GM21515 (cell line): ENCODE measurements around the gene CERS6.
"Not testable (repeated sequence)": the region's sequence is repeated elsewhere in the genome, so short reads cannot be mapped to it uniquely, and the experiment has no call there.

Source experiments
- ATAC-seq: cut with Tn5 transposase; IDR thresholded peaks from one replicate; pipeline ENCODE4 v1.9.1; 2021; ENCODE audit not compliant: unreplicated experiment

Gene CERS6

DNA sequence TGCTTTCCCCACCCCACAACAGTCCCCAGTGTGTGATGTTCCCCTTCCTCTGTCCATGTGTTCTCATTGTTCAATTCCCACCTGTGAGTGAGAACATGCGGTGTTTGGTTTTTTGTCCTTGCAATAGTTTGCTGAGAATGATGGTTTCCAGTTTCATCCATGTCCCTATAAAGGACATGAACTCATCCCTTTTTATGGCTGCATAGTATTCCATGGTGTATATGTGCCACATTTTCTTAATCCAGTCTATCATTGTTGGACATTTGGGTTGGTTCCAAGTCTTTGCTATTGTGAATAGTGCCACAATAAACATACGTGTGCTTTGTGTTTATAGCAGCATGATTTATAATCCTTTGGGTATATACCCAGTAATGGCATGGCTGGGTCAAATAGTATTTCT is 335.1 kb downstream of the CERS6 start:
- not testable (repeated sequence) for ATAC-seq

DNA sequence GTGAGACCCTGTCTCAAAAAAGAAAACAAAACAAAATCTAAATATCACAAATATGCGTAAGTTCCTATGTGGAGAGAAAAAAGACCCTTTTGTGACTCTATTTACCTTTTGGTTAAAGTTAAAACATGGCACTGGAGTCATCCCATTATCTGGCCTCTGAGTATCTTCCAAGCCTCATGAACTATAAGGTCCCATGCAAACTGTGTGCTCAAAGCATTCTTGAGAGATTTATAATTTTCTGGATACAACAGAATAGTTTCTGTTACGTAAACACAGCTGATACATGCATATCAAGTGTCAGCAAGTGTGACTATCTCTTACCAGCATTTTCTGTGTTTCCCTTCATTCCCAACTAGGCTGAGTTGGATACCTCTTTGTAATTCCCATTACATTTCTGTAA is 337.5 kb downstream of the CERS6 start:
- ATAC-seq = no peak

DNA sequence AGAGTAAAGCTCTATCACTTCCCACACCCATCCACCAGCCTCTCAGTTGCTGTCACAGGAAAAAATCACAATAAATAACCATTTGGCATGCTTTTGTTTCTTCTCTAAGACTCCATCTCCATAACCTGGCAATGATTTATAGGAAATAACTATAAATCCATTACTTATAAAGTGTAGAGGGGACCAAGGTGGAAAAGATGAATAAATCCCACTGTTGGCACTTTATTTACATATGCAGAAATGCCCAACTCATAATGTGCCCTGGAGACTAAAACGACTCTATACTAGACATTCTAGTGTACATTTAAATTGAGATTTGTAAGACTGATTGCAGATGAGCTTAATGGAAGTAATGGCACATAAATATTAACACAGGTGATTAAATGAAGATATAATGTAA is 338.9 kb downstream of the CERS6 start:
- ATAC-seq = no peak

DNA sequence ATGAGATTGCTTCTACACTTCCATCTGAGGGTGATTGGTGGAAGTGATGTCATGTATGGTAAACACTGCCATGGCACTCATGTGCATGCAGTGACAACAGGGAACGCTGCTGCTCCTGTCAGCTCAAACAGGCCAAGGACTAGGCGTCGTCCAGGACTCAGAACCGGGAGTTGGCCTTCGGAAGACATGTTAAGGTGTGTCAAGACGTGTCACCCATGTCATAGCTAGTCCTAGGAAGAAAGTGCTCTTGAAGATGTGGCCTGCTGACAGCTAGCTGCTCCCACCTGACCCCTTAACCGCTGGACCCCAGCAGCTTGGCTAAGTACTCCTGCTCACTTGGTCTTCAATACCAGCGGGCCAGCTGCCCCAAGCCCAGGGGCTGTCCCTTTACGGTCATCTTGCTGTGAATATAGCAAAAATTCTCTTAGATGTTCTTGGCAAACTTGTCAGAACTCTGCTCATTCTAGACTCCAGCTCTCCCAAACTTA is 340.1 kb downstream of the CERS6 start:
- ATAC-seq = no peak

DNA sequence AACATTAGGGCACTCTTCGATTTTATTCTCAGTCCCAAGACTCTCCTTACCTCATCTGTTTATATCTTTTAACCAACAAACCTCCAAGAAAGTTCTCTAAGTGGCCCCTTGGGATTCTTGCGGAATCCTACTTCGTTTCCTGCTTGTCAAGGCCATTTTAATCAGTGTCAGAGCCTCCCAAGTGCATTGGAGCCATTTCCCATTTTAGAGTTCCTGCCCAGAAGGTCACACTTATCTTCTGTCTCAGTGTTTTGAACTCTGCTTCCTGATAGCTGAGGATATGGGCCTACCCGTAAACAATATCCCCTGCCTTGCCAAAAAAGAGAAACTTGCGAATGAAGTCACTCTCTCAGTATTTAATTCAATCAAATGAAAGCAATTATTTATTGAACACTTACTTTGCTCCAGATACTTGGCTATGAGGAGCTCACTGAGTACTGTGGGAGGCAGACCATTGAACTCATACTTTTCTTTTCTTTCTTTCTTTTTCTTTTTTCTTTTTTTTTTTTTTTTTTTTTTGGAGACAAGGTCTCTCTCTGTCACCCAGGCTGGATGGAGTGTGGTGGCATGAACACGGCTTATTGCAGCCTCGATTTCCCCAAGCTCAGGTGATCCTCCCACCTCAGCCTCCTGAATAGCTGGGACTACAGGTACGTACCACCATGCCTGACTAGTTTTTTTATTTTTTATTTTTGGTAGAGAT is 340.7 kb downstream of the CERS6 start:
- ATAC-seq = no peak

DNA sequence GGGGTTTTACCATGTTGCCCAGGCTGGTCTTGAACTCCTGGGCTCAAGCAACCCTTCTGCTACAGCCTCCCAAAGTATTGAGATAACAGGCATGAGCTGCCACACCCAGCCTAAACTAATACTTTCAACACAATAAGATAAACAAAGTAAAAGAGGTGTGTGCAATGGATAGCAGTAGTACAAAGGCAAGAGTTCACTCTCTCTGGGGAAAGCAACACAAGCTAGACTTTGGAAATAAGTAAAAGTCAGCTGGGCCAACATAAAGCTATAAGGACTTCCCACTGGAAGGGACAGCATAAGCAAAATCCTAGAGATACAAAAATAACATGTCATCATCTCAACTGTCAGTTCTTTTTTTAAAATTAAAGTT is 341.2 kb downstream of the CERS6 start:
- ATAC-seq = no peak

DNA sequence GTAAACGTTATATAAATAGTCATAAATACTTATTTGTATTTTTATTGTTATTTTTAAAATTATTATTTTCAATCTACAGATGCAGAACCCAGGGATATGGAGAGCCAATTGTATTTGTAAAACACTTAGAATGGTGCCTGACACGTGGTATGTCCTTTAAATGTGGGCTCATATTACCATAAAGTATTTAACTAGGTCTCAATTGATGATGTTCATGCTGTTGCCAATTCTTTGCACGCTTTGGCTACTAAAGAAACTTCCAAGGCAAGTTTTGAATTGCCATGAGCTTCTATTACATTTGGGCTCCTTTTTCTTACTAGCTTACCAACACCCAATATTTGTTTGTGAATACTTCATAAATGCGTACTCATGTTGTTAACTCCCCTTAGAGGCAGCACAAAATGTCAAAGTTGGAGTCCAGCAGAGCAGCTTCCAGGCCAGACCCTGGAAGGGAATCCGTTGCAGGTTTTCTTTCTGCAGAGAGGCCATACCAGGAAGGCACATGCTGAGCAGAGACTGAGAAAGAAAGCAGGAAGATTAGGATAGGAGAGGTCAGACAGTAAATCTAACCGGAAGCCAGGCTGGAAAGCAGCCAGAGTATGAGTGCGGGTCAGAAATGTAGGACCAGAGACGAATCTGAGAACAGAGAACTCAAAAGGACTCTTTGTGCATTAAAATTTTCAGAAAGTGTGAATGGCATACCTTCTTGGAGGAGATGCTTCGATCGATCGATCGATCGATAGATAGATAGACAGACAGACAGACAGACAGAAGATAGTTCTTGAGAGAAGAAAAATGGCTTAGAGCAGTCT is 342.2 kb downstream of the CERS6 start:
- no peak for ATAC-seq

DNA sequence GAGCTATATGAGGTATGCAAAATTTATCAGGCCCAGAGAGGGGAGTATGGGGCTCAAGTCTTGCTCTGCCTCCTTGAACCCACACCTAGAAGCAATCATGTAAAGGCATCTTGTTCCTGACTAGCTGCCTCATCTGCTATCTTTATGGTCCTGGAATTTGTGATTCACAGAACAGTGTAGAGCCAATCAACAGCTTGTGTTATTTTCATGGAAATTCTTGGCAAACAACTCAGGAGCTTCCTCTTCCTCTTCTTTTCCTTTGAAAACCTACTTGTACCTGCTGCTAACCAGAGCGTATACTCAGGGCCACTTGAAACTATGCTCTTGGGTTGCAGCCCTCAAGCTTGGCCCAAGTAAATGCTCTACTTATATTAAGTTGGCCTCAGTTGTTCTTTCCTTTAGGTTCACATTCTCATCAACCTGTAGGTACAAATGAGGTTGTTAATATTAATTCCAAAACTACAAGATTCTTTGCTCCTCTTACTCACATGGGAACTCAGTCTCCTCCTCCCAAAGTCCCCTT is 342.9 kb downstream of the CERS6 start:
- ATAC-seq = no peak

DNA sequence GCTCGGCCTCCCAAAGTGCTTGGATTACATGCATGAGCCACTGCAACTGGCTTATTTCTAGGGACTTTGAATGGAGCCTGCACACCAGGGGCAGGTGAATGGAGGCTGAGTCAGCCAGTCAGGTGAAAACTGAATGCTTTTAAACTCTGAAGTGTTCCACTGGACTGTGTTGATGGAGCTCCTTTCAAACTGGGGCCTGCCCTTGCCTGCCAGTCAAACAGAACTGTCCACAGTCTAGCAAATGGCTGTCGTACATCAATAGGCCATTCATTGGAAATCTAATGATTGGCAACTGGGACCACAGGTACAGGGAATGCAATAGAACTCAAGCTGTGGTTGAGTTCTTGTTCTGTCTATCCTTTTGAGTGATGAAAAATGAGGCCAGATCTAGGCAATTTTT is 345.4 kb downstream of the CERS6 start:
- no peak for ATAC-seq

DNA sequence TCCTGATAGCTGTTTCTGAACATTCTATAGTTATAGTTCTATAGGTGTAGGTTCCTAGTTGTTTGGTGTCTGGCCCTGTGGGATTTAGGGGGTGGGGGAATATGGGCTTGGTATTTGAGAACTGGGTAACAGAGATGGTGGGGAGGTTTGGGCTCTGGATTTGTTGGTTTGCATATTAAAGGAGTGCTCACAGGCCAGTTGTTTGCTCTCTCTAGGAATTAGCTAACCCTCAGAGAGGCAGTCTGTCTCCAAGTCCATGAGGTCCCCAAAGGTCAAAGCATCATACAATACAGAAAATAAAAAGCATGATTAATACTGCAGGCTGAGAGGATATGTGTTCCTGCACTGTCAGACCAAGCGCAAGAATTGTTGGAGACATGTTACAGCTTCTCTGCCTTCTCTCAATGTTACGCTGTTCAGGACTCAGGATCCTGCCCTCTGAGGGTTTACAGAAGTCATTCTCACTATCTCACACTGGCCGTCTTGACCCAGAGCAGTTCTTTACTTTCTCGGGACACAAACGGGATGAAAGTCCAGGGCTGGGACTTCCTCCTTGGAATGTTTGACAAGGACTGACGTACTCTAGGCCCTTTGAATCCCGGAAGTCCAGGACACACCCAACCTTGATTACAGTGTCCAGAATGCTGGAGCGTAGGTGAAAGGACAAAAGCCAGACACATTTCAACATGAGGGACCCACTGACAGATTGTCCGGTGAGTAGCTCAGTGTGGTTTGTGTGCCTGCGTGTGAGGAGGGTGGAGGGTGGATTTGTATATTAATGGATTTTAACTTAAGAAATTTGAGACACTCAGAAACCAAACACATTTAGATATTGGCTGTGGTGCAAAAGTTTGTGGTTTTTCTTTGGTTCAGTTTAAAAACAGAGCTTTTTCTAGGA is 346.1 kb downstream of the CERS6 start, which contains the start of gene NOSTRIN:
Gene NOSTRIN, plus strand, starts transcription at position 677 of the 898 bp plus-strand sequence. Its CDS starts 10 bp downstream, at position 687.
- no peak for ATAC-seq

DNA sequence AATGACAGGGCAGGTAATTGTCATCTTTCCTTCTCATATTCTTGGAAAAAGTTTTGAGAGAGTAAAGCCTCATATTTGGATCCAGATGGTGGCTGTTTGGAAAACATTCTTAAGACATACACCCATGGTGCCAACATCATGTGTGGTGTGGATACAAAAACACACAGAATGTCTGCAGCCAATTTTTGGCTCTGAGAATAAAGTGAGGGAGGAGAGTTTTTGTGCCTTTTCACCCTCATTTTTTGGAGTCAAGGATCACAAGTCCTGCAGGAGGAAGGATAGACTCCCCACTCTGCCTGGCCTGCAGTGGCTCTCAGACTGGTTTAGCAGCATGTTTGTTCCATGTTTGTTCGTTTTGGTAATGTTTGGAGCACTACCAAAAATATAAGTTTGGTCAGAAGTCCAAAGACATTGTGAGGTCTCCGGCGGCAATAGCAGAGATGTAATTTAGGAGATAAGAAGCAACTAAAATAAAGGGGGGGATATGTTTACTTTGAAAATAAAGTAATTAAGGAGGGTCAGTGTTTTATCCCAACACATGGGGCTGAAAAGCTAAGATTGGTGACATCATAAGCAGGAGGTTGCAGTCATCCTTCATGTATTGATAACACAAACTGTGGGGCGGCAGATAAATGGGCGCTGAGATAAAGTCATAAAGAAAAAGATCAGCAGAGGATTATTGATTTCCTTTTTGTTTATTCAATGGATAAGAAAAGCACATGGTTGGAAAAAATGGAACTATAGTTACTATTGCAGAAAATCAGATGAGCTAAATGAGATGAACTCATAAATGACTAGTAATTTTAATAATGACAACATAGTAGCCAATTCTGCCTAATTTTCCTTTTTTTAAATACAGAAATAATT is 347.0 kb downstream of the CERS6 start:
- no peak for ATAC-seq

DNA sequence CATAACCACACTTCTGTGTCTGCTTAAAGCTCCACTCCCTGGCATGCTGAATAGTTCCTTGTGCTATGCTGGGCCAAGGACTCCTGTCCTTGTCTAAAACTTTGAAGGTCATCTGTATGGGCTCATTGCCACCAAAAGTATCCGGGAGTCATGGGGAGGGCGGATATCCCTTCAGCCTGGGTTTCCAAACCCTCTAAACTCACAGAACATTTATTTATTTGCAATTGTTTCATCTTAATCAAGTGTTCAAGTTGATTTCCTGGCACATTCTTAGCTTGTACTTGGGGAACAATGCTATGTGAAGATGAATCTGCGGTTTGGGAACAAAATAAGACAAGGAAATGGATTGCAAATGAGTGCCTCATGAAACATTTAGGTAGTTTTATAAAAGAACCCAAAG is 348.1 kb downstream of the CERS6 start:
- ATAC-seq = no peak

DNA sequence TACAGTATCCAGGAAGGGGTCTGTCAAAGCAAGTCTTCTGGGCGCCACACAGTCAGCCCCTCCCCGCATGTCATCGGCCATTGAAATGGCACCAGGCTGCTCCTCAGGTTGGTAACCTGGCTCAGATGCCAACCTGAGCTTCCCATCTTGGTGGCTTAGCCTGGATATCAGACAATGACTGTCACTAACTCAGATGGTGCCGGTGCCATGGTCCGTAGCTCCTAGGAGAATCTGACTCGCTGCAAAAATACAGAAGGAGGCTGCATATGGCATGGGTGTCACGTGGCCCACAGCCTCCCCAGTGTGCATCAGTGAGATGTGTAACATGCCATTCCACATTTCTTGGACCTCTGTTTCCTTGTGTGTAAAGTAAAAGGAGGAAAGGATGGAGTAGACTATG is 349.5 kb downstream of the CERS6 start:
- ATAC-seq = no peak

DNA sequence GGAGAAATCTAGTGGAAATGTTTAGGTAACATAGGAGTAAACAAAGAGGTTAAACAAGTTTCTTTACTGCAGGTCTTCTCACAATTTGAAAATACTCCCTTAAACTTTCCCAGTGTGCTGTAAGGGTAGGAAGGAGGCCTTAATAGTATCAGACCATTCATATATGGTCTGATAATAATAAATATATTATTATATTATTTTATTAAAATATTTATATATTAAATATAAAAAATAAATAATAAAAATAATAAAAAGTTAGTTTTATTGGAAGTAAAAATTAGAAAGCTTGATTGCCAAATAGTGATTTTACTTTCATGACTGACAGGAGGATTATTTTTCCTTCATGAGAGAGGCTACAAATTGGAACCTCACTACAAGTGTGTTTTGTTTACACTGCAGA is 353.5 kb downstream of the CERS6 start:
- no peak for ATAC-seq

DNA sequence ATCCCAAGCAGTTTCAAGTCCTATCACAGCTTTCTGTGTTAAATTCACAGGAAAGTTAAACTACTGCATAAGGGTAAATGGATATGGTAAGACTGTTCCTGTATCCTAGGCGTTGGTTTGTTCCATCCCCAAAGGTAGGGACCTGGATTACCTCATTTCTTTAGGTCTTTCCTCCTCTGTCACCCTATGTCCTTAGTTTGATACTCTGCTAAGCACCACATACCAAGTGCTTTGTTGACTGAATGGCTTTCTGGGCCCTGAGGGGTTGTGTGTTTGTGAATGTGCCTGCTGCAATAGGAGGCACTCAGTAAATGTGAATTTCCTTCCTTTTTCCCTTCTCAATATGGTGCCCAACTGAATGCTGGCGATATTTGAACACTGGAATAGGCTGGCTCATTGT is 354.2 kb downstream of the CERS6 start:
- ATAC-seq = no peak

DNA sequence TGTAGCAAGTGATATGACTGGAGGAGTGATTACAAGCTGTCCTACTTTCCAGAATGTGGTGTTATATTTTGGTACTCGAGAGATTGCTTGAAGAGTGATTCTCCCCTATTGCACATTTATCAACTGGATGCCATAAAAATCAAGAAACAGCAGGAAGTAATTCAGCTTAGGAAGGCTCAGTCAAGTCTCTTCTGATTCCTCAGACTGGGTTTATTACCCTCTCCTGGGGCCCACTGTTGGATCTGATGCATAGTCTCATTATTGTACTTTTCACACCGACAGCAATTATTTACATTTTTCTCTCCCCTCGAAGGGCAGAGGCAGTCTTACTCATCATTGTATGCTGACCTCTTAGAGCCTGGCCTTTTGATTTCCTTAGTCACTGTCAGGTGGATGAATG is 355.6 kb downstream of the CERS6 start:
- ATAC-seq = no peak

DNA sequence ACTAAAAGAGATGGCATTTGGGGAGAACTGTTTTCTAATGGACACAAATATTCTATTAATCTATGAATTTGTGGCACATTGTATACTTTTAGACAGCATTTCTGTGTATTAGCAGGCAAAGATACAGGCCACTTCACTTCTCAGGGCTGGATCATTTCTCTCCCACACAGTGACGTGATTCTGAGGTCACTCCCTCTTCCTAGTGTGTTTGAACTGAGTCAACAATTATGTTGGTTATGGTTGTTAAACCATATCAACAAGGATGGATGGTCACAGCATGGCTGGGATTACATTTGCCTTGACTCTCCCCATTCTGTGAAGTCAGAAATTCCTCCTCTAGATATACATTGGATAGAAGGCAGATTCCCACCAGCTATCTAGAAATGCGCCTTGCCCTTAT is 358.0 kb downstream of the CERS6 start:
- no peak for ATAC-seq

DNA sequence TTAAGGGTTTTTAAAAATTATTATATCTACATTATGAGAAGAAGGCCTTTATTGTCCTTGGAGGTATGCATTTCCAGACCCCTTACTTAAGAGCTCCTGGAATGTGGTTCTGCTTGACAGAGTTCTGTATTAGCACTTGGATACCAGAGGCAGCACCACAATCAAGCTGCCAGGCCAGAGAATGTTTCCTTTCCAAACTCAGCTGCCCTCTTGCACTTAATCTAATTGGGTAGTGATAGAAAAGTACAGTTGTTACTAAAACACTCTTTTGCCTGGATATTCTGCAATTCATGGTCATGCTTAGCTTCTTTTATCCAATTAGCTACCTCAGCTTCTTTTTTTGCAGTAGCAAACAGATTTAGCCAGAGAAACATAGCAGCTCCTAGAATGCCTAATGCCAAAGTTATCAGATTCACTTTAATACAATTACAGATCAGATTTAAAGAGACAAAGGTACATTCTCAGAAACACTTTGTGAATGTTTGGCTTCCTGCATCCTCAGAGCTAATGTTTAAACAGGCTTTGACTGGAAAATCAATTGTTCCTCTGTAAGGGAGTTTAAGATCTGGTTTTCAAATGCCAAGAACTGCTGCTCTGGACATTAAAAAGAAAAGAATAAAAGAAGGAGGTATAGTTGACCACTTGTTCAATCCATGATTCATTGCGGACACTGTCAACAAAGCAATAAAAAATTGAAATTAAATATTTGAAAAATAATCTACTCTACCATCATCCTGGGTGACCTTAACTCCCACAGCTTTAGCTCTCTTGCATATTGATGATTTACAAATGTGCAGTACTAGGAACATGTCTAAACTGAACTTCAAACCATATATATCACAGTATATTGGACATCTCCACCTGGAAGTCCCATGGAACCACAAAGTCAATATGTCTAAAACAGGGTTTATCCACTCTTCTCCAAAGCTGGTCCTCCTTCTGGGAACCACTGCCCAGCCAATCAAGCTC is 359.2 kb downstream of the CERS6 start:
- no peak for ATAC-seq

DNA sequence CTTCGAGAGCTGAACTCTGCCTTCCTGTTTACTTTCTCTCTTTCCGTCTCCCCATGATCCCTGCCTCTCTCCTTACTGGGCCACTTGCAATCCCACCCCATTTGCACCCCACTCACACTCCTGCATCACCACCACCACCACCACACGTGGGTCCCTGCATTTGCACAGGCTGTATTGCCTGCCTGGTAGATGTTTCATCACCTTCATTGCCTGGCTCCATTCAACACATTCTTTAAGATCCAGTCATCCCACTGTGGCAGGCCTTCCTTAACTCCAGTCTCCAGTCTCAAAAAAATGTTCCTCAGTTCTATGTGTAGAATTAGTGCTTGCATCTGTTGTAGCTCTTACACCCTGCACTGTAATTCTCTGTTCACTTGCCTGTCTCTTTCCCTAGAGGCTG is 360.3 kb downstream of the CERS6 start:
- no peak for ATAC-seq
